HFFc6 (cell line): ENCODE data around the gene APOBEC3B. TPM values are rescaled to one million over a fixed set of nuclear protein-coding genes. Genes with fewer than 3 reads are reported as not detected.
"Not testable (repeated sequence)": the region's sequence is repeated elsewhere in the genome, so short reads cannot be mapped to it uniquely, and the experiment has no call there.

ENCODE experiments used
- DNase-seq: peaks from one replicate; pipeline ENCODE4 v3.0.0-alpha.2; 2018
- H3K27ac Mint-ChIP-seq: 2 replicates; pipeline ENCODE4 v1.8.0; 2020; ENCODE audit warnings: mild to moderate bottlenecking, mixed read lengths
- H3K27me3 Mint-ChIP-seq: 2 replicates; pipeline ENCODE4 v1.8.0; 2021; ENCODE audit warnings: mild to moderate bottlenecking, moderate library complexity, mixed read lengths; ENCODE audit not compliant: insufficient read depth
- H3K36me3 Mint-ChIP-seq: 2 replicates; pipeline ENCODE4 v1.8.0; 2021; ENCODE audit warnings: low read depth, mixed read lengths
- H3K4me1 Mint-ChIP-seq: 2 replicates; pipeline ENCODE4 v1.8.0; 2020; ENCODE audit warnings: low read depth, mixed read lengths
- H3K4me3 Mint-ChIP-seq: 2 replicates; pipeline ENCODE4 v1.8.0; 2020; ENCODE audit warnings: mild to moderate bottlenecking, moderate library complexity, mixed read lengths
- H3K9me3 Mint-ChIP-seq: 2 replicates; pipeline ENCODE4 v1.8.0; 2020; ENCODE audit warnings: mild to moderate bottlenecking, mixed read lengths
- CTCF ChIP-seq: fragments of 200-600 bp; sonication (generic); IDR thresholded peaks from 2 replicates; pipeline ENCODE4 v1.5.0; 2021; ENCODE audit warnings: antibody characterized with exemption, mild to moderate bottlenecking
- total RNA-seq, 6 experiments: library from RNA; stranded (reverse); fragmentation: NEBNext Ultra II Directional; extraction: Animal tissue kit (Norgen Biotek cat#: 25700); gene quantifications; 2 replicates in 1 of 6; 3 replicates in 5 of 6; pipeline ENCODE4 v1.2.3, GENCODE V29; 2021

APOBEC3B gene
- total RNA-seq, 6 experiments from 2014 or later, result 14.9 to 44.2 (median 39.4) TPM

DNA sequence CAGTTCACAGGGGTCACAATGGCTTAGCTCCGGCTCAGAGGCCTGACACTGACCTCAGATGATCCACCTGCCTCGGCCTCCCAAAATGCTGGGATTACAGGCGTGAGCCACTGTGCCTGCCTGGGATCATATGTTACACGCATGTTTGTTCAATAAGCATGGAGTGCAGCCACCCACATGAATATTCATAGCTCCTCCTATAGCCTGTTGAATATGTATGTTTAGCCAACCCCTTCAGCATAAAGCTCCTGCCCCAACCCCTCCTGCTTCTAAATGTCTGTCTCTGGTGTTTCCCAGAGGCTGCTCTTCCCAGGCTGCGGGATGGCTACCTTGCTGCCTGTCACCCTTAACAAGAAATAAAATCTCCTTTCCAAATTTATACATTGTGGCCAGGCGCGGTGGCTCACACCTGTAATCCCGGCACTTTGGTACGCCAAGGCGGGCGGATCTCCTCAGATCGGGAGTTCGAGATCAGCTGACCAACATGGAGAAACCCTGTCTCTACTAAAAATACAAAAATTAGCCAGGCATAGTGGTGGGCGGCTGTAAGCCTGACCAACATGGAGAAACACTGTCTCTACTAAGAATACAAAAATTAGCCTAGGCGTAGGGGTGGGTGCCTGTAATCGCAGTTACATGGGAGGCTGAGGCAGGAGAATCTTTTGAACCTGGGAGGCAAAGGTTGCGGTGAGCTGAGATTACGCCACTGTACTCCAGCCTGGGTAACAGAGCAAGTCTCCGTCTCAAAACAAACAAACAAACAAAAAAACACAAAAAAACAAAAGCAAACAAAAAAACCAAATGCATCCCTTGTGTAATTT is 57.4 kb downstream of the APOBEC3B start:
- DNase-seq, result no peak
- H3K36me3 Mint-ChIP-seq, result no peaks in the 10 kb centered on the region; the same call in 1 of the 2 replicates
- no peak for TF ChIP-seq CTCF
- peaks cover 3% of the 10 kb centered on the region for H3K27me3 Mint-ChIP-seq
- H3K27ac Mint-ChIP-seq, result no peak overlapping the region
- H3K9me3 Mint-ChIP-seq, result no peaks in the 10 kb centered on the region
- peaks cover 11% of the 10 kb centered on the region; the same call in 1 of the 2 replicates for H3K4me1 Mint-ChIP-seq
- peak overlapping the region; percentile 68 for H3K4me3 Mint-ChIP-seq

DNA sequence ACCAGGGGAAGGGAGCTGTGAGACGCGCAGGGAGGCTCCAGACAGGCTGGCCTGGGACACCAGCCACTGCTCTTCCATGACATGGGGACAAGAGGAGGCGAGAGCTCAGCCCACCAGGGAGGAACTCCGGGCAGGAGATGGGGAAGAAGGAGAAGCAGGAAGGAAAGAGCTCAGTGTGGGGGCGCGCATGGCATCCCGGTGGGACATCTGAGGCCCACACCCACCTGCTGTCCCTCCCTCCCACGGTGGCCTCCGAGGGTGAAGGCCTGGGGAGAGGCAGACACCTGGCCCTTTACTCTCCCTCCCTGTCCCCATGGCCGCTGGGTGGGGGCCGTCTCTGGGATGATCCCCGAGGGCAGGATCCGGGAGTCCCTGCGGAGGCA is 58.0 kb downstream of the APOBEC3B start:
- H3K9me3 Mint-ChIP-seq, H3K36me3 Mint-ChIP-seq, H3K27me3 Mint-ChIP-seq, DNase-seq: not testable (repeated sequence)
- H3K27ac Mint-ChIP-seq, result 0 out of 2 replicates have a peak overlapping the region, but pooled peaks have one; percentile 29
- H3K4me1 Mint-ChIP-seq, result peaks cover 11% of the 10 kb centered on the region; the same call in 1 of the 2 replicates
- H3K4me3 Mint-ChIP-seq, result peak overlapping the region; percentile 68

DNA sequence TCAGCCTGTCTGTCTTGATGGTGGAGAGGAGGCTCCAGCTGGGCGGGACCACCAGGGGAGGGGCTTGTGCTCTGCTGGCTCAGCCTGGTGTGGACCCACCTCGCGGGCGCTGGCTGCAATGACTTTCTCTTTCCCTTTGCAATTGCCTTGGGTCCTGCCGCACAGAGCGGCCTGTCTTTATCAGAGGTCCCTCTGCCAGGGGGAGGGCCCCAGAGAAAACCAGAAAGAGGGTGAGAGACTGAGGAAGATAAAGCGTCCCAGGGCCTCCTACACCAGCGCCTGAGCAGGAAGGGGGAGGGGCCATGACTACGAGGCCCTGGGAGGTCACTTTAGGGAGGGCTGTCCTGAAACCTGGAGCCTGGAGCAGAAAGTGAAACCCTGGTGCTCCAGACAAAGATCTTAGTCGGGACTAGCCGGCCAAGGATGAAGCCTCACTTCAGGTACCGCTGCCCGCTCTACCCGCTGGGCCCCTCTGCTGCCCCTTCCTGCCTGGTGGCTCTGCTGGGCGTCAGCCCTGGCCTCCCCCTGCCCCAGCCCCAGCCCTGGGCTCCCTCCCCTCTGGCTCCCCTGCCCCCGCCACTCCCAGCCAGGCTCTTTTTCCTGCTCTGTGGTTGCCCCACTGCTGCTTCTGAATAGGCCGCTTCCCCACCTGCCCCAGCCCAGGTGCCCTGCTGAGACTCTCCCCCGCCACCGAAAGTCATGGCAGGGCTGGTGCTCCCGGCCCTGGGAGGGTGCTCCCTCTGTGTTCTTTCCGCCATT is 58.6 kb downstream of the APOBEC3B start, which contains the start of gene APOBEC3F:
Gene APOBEC3F, plus strand, starts transcription at position 327 of the 759 bp plus-strand sequence. Its CDS starts 97 bp downstream, at position 424.
- H3K36me3 Mint-ChIP-seq, H3K9me3 Mint-ChIP-seq, H3K27me3 Mint-ChIP-seq: not testable (repeated sequence)
- Mint-ChIP-seq H3K27ac (peak within 1 kb of the TSS; percentile 89), H3K4me1 (peaks cover 11% of the 10 kb centered on the region; the same call in 1 of the 2 replicates), H3K4me3 (peak within 1 kb of the TSS; percentile 94)
- peak; percentile 56 for DNase-seq

DNA sequence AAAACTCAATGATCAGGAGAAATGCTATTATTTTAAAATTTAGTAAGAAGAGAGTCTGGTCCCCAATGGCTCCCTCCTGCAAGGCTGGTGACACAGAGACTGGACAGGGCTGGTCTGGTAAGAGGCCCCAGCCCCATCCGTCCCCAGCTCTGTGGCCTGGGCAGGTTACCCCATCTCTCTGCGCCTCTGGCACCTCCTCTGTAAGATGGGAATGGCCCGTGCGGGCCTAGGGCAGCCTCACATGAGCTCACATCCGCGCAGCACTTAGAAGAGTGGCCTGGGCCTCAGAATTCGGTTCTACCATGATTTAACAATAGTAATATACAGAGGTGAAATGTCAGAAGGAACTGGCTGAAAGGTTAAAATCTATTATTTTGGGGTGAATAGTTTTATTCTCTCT is 59.8 kb downstream of the APOBEC3B start:
- DNase-seq, result no peak
- Mint-ChIP-seq H3K4me3 (peak overlapping the region; percentile 26; the same call in 1 of the 2 replicates), H3K9me3 (no peaks in the 10 kb centered on the region), H3K4me1 (peaks cover 11% of the 10 kb centered on the region; the same call in 1 of the 2 replicates), H3K27ac (no peak overlapping the region), H3K36me3 (no peaks in the 10 kb centered on the region; the same call in 1 of the 2 replicates), H3K27me3 (peaks cover 3% of the 10 kb centered on the region)
- TF ChIP-seq CTCF, result no peak

Other genes with a start within 250 kb of the APOBEC3B start
- 100 to 1,000 TPM in 3 of 6 experiments, 10 to 100 TPM in 3; 90.4 to 104 (median 100.0) TPM for gene SUN2, start 226.3 kb upstream of the APOBEC3B start, total RNA-seq
- 10 to 100 TPM in 2 of 6 experiments, 1 to 10 TPM in 4; 8.6 to 11.5 (median 9.8) TPM for gene DNAL4, start 188.2 kb upstream of the APOBEC3B start, total RNA-seq
- 1 to 10 TPM; 1.4 to 5.4 (median 1.6) TPM for gene NPTXR, start 138.3 kb upstream of the APOBEC3B start, total RNA-seq
- 10 to 100 TPM; 72.0 to 91.5 (median 75.3) TPM for gene CBX6, start 110.1 kb upstream of the APOBEC3B start, total RNA-seq
- not detected for gene APOBEC3A, start 24.7 kb upstream of the APOBEC3B start, total RNA-seq
- 10 to 100 TPM; 43.9 to 93.9 (median 83.5) TPM for gene APOBEC3C, start 31.9 kb downstream of the APOBEC3B start, total RNA-seq
- gene APOBEC3D, start 38.8 kb downstream of the APOBEC3B start, total RNA-seq, result under 1 TPM; 0.51 to 0.83 (median 0.58) TPM
- 10 to 100 TPM in 1 of 6 experiments, 1 to 10 TPM in 5; 6.5 to 12.1 (median 9.0) TPM for gene APOBEC3F, start 58.5 kb downstream of the APOBEC3B start, total RNA-seq
- gene APOBEC3G, start 94.9 kb downstream of the APOBEC3B start, total RNA-seq, result 1 to 10 TPM; 1.9 to 7.0 (median 5.9) TPM
- gene APOBEC3H, start 114.9 kb downstream of the APOBEC3B start, total RNA-seq, result under 1 TPM in 2 of 6 experiments, not detected in 4; 0.33 to 0.37 TPM
- 1 to 10 TPM; 6.2 to 7.2 (median 6.8) TPM for gene CBX7, start 170.3 kb downstream of the APOBEC3B start, total RNA-seq